WTC11 (cell line): ENCODE measurements around the gene HELB. TPM values are rescaled to one million over a fixed set of nuclear protein-coding genes. Genes with fewer than 3 reads are reported as not detected.
A peak's percentile ranks its signal among the peaks of the same experiment; 100 is the strongest.

Experiments
- ATAC-seq: fragments of 200-7000 bp; cut with Tn5 transposase; 2 replicates; pipeline ENCODE4 v1.10.0; 2021; ENCODE audit warnings: mild to moderate bottlenecking, moderate library complexity
- CTCF ChIA-PET: fragments of 300-600 bp; sonication (Branson Sonifier 250); formaldehyde crosslinking; loops from one replicate; lab custom pipeline; 2021; ENCODE audit warnings: antibody characterized with exemption; lab: Charles Lee
- POLR2A ChIA-PET: fragments of 350-600 bp; sonication (Branson Sonifier 250); formaldehyde crosslinking; loops from one replicate; lab custom pipeline; 2021; ENCODE audit warnings: antibody characterized with exemption; lab: Charles Lee
- DNase-seq: peaks from one replicate; pipeline ENCODE4 v3.0.0; 2021; ENCODE audit warnings: low spot score
- H3K27ac Mint-ChIP-seq: 2 replicates; pipeline ENCODE4 v1.8.0; 2021; ENCODE audit warnings: mixed read lengths
- H3K27me3 Mint-ChIP-seq: 2 replicates; pipeline ENCODE4 v1.8.0; 2021; ENCODE audit warnings: low read depth, mild to moderate bottlenecking, moderate library complexity, mixed read lengths
- H3K36me3 Mint-ChIP-seq: 2 replicates; pipeline ENCODE4 v1.8.0; 2021; ENCODE audit warnings: mixed read lengths
- H3K4me1 Mint-ChIP-seq: 2 replicates; pipeline ENCODE4 v1.8.0; 2022; ENCODE audit warnings: mixed read lengths
- H3K4me3 Mint-ChIP-seq: 2 replicates; pipeline ENCODE4 v1.8.0; 2021; ENCODE audit warnings: mild to moderate bottlenecking, moderate library complexity, mixed read lengths
- H3K9me3 Mint-ChIP-seq: 2 replicates; pipeline ENCODE4 v1.8.0; 2021; ENCODE audit warnings: mixed read lengths
- AFF4 ChIP-seq: sonication (generic); formaldehyde crosslinking; IDR thresholded peaks from 2 replicates; pipeline ENCODE4 v1.8.1; 2023; ENCODE audit warnings: mild to moderate bottlenecking, missing genetic modification reagents, borderline replicate concordance
- CREB1 ChIP-seq: sonication (generic); formaldehyde crosslinking; IDR thresholded peaks from 2 replicates; pipeline ENCODE4 v1.8.0; 2023; ENCODE audit warnings: mild to moderate bottlenecking, missing genetic modification reagents
- CREM ChIP-seq: sonication (generic); formaldehyde crosslinking; IDR thresholded peaks from 2 replicates; pipeline ENCODE4 v1.8.1; 2022; ENCODE audit warnings: mild to moderate bottlenecking, missing genetic modification reagents, moderate library complexity
- ELF4 ChIP-seq: sonication (generic); formaldehyde crosslinking; IDR thresholded peaks from 2 replicates; pipeline ENCODE4 v1.8.1; 2022; ENCODE audit warnings: low read depth, mild to moderate bottlenecking, moderate library complexity, missing genetic modification reagents
- ESRRA ChIP-seq: sonication (generic); formaldehyde crosslinking; IDR thresholded peaks from 2 replicates; pipeline ENCODE4 v1.8.1; 2022; ENCODE audit warnings: mild to moderate bottlenecking, missing genetic modification reagents, borderline replicate concordance
- GABPB1 ChIP-seq: sonication (generic); formaldehyde crosslinking; IDR thresholded peaks from 2 replicates; pipeline ENCODE4 v1.8.1; 2023; ENCODE audit warnings: mild to moderate bottlenecking, missing genetic modification reagents
- HMGXB4 ChIP-seq: sonication (generic); formaldehyde crosslinking; IDR thresholded peaks from 2 replicates; pipeline ENCODE4 v1.8.1; 2023; ENCODE audit warnings: mild to moderate bottlenecking, moderate library complexity, missing genetic modification reagents
- JAZF1 ChIP-seq: fragments of 250-450 bp; sonication (Bioruptor Pico); IDR thresholded peaks from 2 replicates; pipeline ENCODE4 v1.9.0; 2021; ENCODE audit warnings: moderate library complexity, mild to moderate bottlenecking, inconsistent platforms
- MXD4 ChIP-seq: fragments of 250-450 bp; sonication (Bioruptor Pico); IDR thresholded peaks from 2 replicates; pipeline ENCODE4 v1.8.0; 2021; ENCODE audit warnings: mild to moderate bottlenecking, moderate library complexity, borderline replicate concordance
- NFATC4 ChIP-seq: fragments of 250-450 bp; sonication (Bioruptor Pico); IDR thresholded peaks from 2 replicates; pipeline ENCODE4 v1.9.0; 2021; ENCODE audit warnings: mild to moderate bottlenecking
- RORB ChIP-seq: fragments of 250-450 bp; sonication (Bioruptor Pico); IDR thresholded peaks from 2 replicates; pipeline ENCODE4 v1.9.0; 2021; ENCODE audit warnings: mild to moderate bottlenecking
- TCF7 ChIP-seq: sonication (generic); formaldehyde crosslinking; IDR thresholded peaks from 2 replicates; pipeline ENCODE4 v1.8.0; 2022; ENCODE audit warnings: mild to moderate bottlenecking, low read depth, missing genetic modification reagents, moderate library complexity
- TEAD4 ChIP-seq: sonication (generic); formaldehyde crosslinking; IDR thresholded peaks from 2 replicates; pipeline ENCODE4 v1.8.0; 2022; ENCODE audit warnings: mild to moderate bottlenecking, missing genetic modification reagents
- ZNF138 ChIP-seq: sonication (generic); formaldehyde crosslinking; conservative IDR thresholded peaks from 2 replicates; pipeline ENCODE4 v1.8.1; 2022; ENCODE audit warnings: mild to moderate bottlenecking, moderate library complexity, missing genetic modification reagents
- ZNF396 ChIP-seq: fragments of 250-450 bp; sonication (Bioruptor Pico); IDR thresholded peaks from 2 replicates; pipeline ENCODE4 v1.8.0; 2021; ENCODE audit warnings: mild to moderate bottlenecking, moderate library complexity, borderline replicate concordance
- ZNF416 ChIP-seq: fragments of 250-450 bp; sonication (Bioruptor Pico); IDR thresholded peaks from 2 replicates; pipeline ENCODE4 v1.9.0; 2021; ENCODE audit warnings: mild to moderate bottlenecking, inconsistent platforms
- total RNA-seq: library from RNA; stranded (reverse); gene quantifications from 3 replicates; pipeline ENCODE4 v1.2.3, GENCODE V29; 2021
- TF ChIP-seq, protein P1 (sequence below): sonication (generic); formaldehyde crosslinking; IDR thresholded peaks from 2 replicates; pipeline ENCODE4 v1.8.0; 2023; ENCODE audit warnings: missing genetic modification reagents, mild to moderate bottlenecking, borderline replicate concordance
- TF ChIP-seq, protein P2 (sequence below): sonication (generic); formaldehyde crosslinking; IDR thresholded peaks from 2 replicates; pipeline ENCODE4 v1.8.1; 2023; ENCODE audit warnings: mild to moderate bottlenecking, missing genetic modification reagents, moderate library complexity
- TF ChIP-seq, protein P3 (sequence below): sonication (generic); formaldehyde crosslinking; IDR thresholded peaks from 2 replicates; pipeline ENCODE4 v1.8.1; 2022; ENCODE audit warnings: low read depth, mild to moderate bottlenecking, moderate library complexity, missing genetic modification reagents, borderline replicate concordance
- TF ChIP-seq, protein P4 (sequence below): fragments of 250-450 bp; sonication (Bioruptor Pico); conservative IDR thresholded peaks from 2 replicates; pipeline ENCODE4 v1.9.0; 2021; ENCODE audit warnings: mild to moderate bottlenecking

HELB gene
- total RNA-seq, 1 experiment from 2014 or later = 9.7 TPM

GRCh38 chr12:66304296-66304900 is 2.1 kb downstream of the HELB start:
- TF ChIP-seq ZNF396 (no peak), ZNF138 (CRISPR knock-in tag) (no peak), ESRRA (CRISPR knock-in tag) (no peak), ELF4 (CRISPR knock-in tag) (no peak), JAZF1 (CRISPR knock-in tag) (no peak), CREM (CRISPR knock-in tag) (no peak), ZNF416 (no peak), TCF7 (CRISPR knock-in tag) (no peak), RORB (CRISPR knock-in tag) (no peak), MXD4 (CRISPR knock-in tag) (no peak), AFF4 (CRISPR knock-in tag) (no peak), NFATC4 (CRISPR knock-in tag) (no peak), GABPB1 (CRISPR knock-in tag) (no peak), TEAD4 (CRISPR knock-in tag) (no peak), HMGXB4 (CRISPR knock-in tag) (no peak), CREB1 (no peak)
- TF ChIP-seq, protein P1, sequence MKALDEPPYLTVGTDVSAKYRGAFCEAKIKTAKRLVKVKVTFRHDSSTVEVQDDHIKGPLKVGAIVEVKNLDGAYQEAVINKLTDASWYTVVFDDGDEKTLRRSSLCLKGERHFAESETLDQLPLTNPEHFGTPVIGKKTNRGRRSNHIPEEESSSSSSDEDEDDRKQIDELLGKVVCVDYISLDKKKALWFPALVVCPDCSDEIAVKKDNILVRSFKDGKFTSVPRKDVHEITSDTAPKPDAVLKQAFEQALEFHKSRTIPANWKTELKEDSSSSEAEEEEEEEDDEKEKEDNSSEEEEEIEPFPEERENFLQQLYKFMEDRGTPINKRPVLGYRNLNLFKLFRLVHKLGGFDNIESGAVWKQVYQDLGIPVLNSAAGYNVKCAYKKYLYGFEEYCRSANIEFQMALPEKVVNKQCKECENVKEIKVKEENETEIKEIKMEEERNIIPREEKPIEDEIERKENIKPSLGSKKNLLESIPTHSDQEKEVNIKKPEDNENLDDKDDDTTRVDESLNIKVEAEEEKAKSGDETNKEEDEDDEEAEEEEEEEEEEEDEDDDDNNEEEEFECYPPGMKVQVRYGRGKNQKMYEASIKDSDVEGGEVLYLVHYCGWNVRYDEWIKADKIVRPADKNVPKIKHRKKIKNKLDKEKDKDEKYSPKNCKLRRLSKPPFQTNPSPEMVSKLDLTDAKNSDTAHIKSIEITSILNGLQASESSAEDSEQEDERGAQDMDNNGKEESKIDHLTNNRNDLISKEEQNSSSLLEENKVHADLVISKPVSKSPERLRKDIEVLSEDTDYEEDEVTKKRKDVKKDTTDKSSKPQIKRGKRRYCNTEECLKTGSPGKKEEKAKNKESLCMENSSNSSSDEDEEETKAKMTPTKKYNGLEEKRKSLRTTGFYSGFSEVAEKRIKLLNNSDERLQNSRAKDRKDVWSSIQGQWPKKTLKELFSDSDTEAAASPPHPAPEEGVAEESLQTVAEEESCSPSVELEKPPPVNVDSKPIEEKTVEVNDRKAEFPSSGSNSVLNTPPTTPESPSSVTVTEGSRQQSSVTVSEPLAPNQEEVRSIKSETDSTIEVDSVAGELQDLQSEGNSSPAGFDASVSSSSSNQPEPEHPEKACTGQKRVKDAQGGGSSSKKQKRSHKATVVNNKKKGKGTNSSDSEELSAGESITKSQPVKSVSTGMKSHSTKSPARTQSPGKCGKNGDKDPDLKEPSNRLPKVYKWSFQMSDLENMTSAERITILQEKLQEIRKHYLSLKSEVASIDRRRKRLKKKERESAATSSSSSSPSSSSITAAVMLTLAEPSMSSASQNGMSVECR (CRISPR knock-in tag) = no peak
- TF ChIP-seq, protein P2, sequence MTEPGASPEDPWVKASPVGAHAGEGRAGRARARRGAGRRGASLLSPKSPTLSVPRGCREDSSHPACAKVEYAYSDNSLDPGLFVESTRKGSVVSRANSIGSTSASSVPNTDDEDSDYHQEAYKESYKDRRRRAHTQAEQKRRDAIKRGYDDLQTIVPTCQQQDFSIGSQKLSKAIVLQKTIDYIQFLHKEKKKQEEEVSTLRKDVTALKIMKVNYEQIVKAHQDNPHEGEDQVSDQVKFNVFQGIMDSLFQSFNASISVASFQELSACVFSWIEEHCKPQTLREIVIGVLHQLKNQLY = no peak
- TF ChIP-seq, protein P3, sequence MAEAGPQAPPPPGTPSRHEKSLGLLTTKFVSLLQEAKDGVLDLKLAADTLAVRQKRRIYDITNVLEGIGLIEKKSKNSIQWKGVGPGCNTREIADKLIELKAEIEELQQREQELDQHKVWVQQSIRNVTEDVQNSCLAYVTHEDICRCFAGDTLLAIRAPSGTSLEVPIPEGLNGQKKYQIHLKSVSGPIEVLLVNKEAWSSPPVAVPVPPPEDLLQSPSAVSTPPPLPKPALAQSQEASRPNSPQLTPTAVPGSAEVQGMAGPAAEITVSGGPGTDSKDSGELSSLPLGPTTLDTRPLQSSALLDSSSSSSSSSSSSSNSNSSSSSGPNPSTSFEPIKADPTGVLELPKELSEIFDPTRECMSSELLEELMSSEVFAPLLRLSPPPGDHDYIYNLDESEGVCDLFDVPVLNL (CRISPR knock-in tag) = no peak
- TF ChIP-seq, protein P4, sequence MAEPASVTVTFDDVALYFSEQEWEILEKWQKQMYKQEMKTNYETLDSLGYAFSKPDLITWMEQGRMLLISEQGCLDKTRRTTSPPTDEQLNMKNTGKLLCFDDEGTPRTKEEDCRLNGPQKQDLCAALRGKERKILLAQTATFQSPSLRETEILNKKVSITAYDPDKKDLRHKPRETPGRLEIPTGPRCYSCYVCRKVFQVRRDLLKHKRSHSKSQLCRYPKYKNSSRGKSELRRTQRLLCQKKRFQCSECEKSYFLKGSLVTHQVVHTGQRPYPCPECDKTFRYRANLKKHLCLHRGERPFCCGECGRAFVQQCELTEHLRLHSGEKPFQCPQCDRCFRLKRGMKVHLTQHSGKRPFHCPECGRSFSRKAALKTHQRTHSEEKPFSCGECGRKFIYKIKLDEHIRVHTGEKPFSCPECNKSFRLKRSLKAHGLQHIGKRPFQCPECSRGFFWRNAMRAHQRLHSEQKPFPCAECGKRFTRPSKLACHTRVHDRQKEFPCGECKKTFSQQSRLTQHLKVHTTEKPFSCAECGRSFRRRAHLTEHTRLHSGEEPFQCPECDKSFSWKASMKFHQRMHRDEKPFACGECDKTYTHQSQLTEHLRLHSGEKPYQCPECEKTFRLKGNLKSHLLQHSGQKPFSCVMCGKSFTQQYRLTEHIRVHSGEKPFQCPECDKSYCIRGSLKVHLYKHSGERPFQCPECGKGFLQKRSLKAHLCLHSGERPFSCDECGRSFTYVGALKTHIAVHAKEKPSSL (CRISPR knock-in tag) = no peak
- TF ChIP-seq, all 79 proteins: peak for 0
- Mint-ChIP-seq H3K27me3 (peaks cover 16% of the 10 kb centered on the region), H3K4me1 (peaks cover 21% of the 10 kb centered on the region), H3K27ac (0 out of 2 replicates have a peak overlapping the region, but pooled peaks have one; percentile 9), H3K36me3 (peaks cover 16% of the 10 kb centered on the region), H3K4me3 (peak overlapping the region; percentile 1; the same call in 1 of the 2 replicates), H3K9me3 (no peaks in the 10 kb centered on the region)
- ChIA-PET CTCF (no interaction called here), POLR2A (interaction anchor here (0.5 kb wide), 1 partner anchor 183 kb away, joined by 8 read pairs; no protein-coding TSS in a partner anchor)
- no peak for DNase-seq
- ATAC-seq = no peak
